Transverse colon (tissue), 4 donors: ENCODE measurements around the gene DGUOK. TPM values are rescaled to one million over a fixed set of nuclear protein-coding genes. Genes with fewer than 3 reads are reported as not detected.

Experiments used
- DNase-seq: peaks from one replicate; pipeline ENCODE4 v3.0.0-alpha.2; 2019
- H3K27ac ChIP-seq, 4 donors: fragments of 200-600 bp; sonication (generic); 2 replicates each; pipeline ENCODE4 v1.5.1; 2016 to 2018; ENCODE audit warnings: inconsistent platforms in 4 of 4
- H3K27me3 ChIP-seq: fragments of 200-600 bp; sonication (generic); 2 replicates; pipeline ENCODE4 v1.5.1; 2017; ENCODE audit warnings: inconsistent platforms
- H3K36me3 ChIP-seq, 4 donors: fragments of 200-600 bp; sonication (generic); 2 replicates each; pipeline ENCODE4 v1.5.1; 2017 to 2019; ENCODE audit warnings: inconsistent platforms in 4 of 4
- H3K4me1 ChIP-seq, 4 donors: fragments of 200-600 bp; sonication (generic); 2 replicates each; pipeline ENCODE4 v1.5.1; 2017 to 2020; ENCODE audit warnings: inconsistent platforms in 4 of 4
- H3K4me3 ChIP-seq, 4 donors: fragments of 200-600 bp; sonication (generic); 1 replicate in 1 of 4; 2 replicates in 3 of 4; pipeline versions ENCODE4 v1.5.1 to v1.6.1; 2017 to 2019; ENCODE audit warnings: inconsistent platforms in 4 of 4
- H3K9me3 ChIP-seq, 2 donors: fragments of 200-600 bp; sonication (generic); 2 replicates each; pipeline ENCODE4 v1.5.1; 2017 to 2019; ENCODE audit warnings: inconsistent platforms in 2 of 2
- EP300 ChIP-seq: sonication (generic); formaldehyde crosslinking; IDR thresholded peaks from one replicate; pipeline ENCODE4 v1.6.1; 2017; ENCODE audit warnings: antibody characterized with exemption, low read depth
- POLR2A ChIP-seq: fragments of 450-650 bp; IDR thresholded peaks from one replicate; pipeline ENCODE4 v1.6.1; 2016; ENCODE audit warnings: antibody characterized with exemption, mild to moderate bottlenecking, moderate library complexity
- POLR2AphosphoS5 ChIP-seq, 3 donors: sonication (generic); formaldehyde crosslinking; IDR thresholded peaks; one replicate each; pipeline ENCODE4 v1.6.1; 2016; ENCODE audit warnings: antibody characterized with exemption in 3 of 3
- WGBS, 2 donors: methylation state at CpG; one replicate each; pipeline ENCODE4 v1.1.5; 2018; ENCODE audit warnings: low coverage in 1 of 2; 5-methylcytosine and 5-hydroxymethylcytosine counted together
- in situ Hi-C, 4 donors: fragments of 200-750 bp; cut with MboI; loops; one replicate each; pipeline versions ENCODE4 v1.15.0 to v1.15.1; 2017; ENCODE audit warnings: low sequenced_read_pairs in 3 of 4, low pct_ligation_motif_present in 1 of 4, low pct_unique_long_range_greater_than_20kb in 1 of 4
- intact Hi-C: fragments of 100-400 bp; cut with DNase I; formaldehyde crosslinking; loops from one replicate; pipeline ENCODE4 v1.15.1; 2023; ENCODE audit warnings: low total_unique reads
- total RNA-seq, 4 donors: library from RNA; depleted of rRNA; stranded (reverse); fragments of >200 nt; gene quantifications; one replicate each; pipeline ENCODE4 v1.1.0, GENCODE V29; 2016
- TF ChIP-seq, protein P1 (sequence below), 5 experiments: fragments of 200-600 bp in 3 of 5; fragments of 450-650 bp in 2 of 5; sonication (generic) in 3 of 5; IDR thresholded peaks; 1 replicate in 2 of 5; 2 replicates in 3 of 5; pipeline ENCODE4 v1.5.1; 2016 to 2017; ENCODE audit warnings: antibody characterized with exemption in 5 of 5, inconsistent platforms in 3 of 5, mild to moderate bottlenecking in 2 of 5, moderate library complexity in 1 of 5

DGUOK gene
- total RNA-seq, 4 donors from 2014 or later, result 27.3 to 49.7 (median 40.3) TPM

DNA sequence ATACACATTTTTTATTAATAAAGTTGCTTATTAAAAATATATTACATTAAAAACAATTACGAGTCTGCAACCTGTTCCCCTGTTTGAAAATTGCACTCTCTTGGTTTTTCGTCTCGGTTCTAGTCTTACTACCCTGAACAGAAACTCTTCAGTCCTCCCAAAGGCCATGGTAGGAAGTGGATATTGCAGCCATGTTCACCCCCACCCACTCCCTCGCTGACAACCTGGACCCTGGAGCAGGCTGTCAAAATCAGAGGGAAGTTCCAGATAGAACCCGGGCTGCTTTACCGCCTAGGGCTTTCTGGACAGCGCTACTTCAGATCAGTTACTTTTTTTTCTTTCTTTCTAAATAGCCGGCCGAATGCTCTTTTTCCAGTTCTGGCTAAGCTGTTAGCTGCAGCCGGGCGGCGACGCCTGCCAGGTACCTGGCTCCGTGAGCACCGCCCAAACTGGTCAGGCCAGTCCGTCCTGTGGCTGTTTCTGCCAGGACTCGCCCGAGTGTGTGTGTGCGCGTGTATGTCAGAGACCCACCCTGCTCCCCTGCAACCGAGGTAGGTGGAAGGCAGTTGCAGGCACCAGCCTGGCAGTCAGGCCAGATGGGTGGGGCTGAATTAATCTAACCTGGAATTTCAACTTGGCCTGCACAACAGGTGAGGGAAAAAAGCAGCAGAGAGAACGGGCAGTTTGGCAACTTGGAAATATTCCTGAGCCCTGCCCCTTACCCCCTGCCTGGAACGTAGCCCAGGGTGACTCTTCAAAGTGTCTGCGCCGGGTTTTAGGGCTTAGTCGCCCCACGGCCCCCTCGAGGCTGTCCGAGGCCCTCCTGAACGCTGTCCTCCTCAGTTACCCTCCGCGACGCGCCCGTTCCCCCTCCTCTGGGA is 56.9 kb downstream of the DGUOK start:
- TF ChIP-seq EP300 (peak; percentile 82), POLR2AphosphoS5 (IDR thresholded peaks at IDR 0.05) (peak; percentile 44 to 95 (median 89)), POLR2A (peak; percentile 84)
- TF ChIP-seq, protein P1, sequence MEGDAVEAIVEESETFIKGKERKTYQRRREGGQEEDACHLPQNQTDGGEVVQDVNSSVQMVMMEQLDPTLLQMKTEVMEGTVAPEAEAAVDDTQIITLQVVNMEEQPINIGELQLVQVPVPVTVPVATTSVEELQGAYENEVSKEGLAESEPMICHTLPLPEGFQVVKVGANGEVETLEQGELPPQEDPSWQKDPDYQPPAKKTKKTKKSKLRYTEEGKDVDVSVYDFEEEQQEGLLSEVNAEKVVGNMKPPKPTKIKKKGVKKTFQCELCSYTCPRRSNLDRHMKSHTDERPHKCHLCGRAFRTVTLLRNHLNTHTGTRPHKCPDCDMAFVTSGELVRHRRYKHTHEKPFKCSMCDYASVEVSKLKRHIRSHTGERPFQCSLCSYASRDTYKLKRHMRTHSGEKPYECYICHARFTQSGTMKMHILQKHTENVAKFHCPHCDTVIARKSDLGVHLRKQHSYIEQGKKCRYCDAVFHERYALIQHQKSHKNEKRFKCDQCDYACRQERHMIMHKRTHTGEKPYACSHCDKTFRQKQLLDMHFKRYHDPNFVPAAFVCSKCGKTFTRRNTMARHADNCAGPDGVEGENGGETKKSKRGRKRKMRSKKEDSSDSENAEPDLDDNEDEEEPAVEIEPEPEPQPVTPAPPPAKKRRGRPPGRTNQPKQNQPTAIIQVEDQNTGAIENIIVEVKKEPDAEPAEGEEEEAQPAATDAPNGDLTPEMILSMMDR (IDR thresholded peaks at IDR 0.05), result peak in 3 of 5 experiments; percentile 7 to 44 (median 25)
- peak; percentile 95 for DNase-seq
- 31 to 40% methylated on average over 1 to 35 of the region's 35 CpGs for WGBS, 2 donors
- no peaks in the 10 kb centered on the region for H3K36me3 ChIP-seq
- H3K4me1 ChIP-seq, result peaks cover 27 to 85% (median 79%) of the 10 kb centered on the region in 4 donors
- peak overlapping the region; percentile 34 to 73 (median 60) for H3K4me3 ChIP-seq
- H3K9me3 ChIP-seq, result no peaks in the 10 kb centered on the region
- H3K27me3 ChIP-seq, result no peaks in the 10 kb centered on the region
- intact Hi-C loops, result loop anchor here (10.0 kb wide), 2 partner anchors 59 to 159 kb away; partner anchors contain the start of genes DGUOK and STAMBP
- in situ Hi-C loops, result loop anchor here in 1 of 4 donors (25.0 kb wide), 1 partner anchor 146 kb away; the partner anchor contains the start of gene STAMBP
- H3K27ac ChIP-seq, result peak overlapping the region; percentile 89 to 96 (median 92)

DNA sequence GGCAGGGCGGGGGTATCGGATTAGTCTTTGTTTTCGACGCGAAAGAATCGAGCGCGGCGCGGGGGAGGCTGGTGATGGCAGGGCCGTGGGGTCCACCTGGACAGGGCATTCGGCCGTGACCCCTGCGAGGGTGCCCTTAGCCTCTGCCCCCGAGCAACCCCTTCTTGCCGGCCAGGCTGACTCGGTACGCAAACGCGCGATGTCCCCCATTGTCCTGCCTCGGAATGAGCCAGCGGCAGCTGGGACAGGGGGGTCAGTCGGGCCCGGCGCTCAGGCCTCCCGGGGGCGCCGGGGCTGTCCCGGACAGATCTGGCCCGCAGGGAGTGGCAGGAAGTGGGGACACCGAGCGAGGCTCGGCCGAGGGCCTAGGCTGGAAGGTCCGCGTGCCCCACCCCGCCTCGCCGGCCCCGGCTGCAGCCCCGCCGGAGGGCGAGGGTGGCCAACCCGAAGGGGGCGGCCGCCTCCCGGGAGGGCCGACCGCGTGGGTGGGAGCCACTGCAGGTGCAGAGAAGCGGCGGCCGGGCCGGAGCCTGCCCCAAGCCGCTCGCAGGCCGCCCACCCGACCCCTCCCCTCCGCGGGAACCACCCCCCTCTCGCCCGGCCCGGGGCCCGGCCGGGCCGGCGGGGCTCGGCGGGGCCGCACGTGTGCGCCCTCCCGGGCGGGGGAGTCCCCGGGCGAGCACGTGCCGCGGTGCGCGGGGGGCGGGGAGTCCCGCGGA is 57.7 kb downstream of the DGUOK start, which contains the start of gene TET3:
Gene TET3 (plus strand): TSS at position 708 of the 719 bp plus-strand sequence. CDS start 1,494 bp downstream, outside the sequence.
- intact Hi-C loops (loop anchor here (10.0 kb wide), 2 partner anchors 60 to 160 kb away; partner anchors contain the start of genes DGUOK and STAMBP), in situ Hi-C loops (loop anchor here in 1 of 4 donors (25.0 kb wide), 1 partner anchor 147 kb away; the partner anchor contains the start of gene STAMBP)
- DNase-seq, result peak; percentile 68
- WGBS, 2 donors, result 6% methylated on average over 21 of the region's 85 CpGs; no CpG with 5 or more reads in 1 of the 2 donors
- peaks cover 27 to 86% (median 77%) of the 10 kb centered on the region in 4 donors for H3K4me1 ChIP-seq
- TF ChIP-seq, protein P1 (IDR thresholded peaks at IDR 0.05), result no peak
- TF ChIP-seq POLR2A (no peak), POLR2AphosphoS5 (IDR thresholded peaks at IDR 0.05) (no peak), EP300 (no peak)
- H3K9me3 ChIP-seq, result no peaks in the 10 kb centered on the region
- H3K4me3 ChIP-seq, result peak within 1 kb of the TSS; percentile 34 to 73 (median 65)
- no peaks in the 10 kb centered on the region for H3K27me3 ChIP-seq
- H3K27ac ChIP-seq, result peak within 1 kb of the TSS; percentile 89 to 96 (median 92)
- H3K36me3 ChIP-seq, result no peaks in the 10 kb centered on the region

DNA sequence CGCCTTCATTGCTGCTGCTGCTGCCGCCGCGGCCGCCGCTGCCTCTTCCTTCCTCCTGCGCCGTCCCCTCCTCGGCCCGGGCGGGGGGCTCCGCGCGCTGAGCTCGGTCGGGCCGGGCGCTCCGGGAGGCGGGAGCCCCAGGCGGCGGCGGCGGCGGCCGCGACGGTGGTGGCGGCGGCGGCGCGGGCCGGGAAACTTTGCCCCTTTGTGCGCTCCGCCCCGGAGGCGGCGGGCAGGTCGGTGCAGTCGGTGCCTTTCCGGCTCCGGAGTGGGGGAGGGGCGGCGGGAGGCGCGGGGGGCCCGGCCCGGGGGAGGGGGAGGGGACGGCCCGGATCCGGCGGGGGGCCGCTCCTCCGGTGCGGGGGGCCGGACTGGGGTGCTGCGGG is 58.2 kb downstream of the DGUOK start:
- H3K36me3 ChIP-seq, result no peaks in the 10 kb centered on the region
- intact Hi-C loops, result loop anchor here (10.0 kb wide), 2 partner anchors 60 to 160 kb away; partner anchors contain the start of genes DGUOK and STAMBP
- peak overlapping the region in 3 of 4 donors; percentile 55 to 73 (median 65) for H3K4me3 ChIP-seq
- TF ChIP-seq POLR2A (no peak), EP300 (no peak), POLR2AphosphoS5 (IDR thresholded peaks at IDR 0.05) (peak in 1 of 3 donors; percentile 61)
- TF ChIP-seq, protein P1 (IDR thresholded peaks at IDR 0.05), result no peak
- H3K9me3 ChIP-seq, result no peaks in the 10 kb centered on the region
- H3K27me3 ChIP-seq, result no peaks in the 10 kb centered on the region
- WGBS, 2 donors, result 0% methylated on average over 6 of the region's 58 CpGs; no CpG with 5 or more reads in 1 of the 2 donors
- peak; percentile 75 for DNase-seq
- in situ Hi-C loops, result loop anchor here in 1 of 4 donors (25.0 kb wide), 1 partner anchor 148 kb away; the partner anchor contains the start of gene STAMBP
- H3K27ac ChIP-seq, result peak overlapping the region; percentile 89 to 96 (median 92)
- H3K4me1 ChIP-seq, result peaks cover 27 to 82% (median 74%) of the 10 kb centered on the region in 4 donors
